Adrenal gland (tissue), 5 donors: ENCODE data around the gene SLC3A2.

ENCODE experiments used
- POLR2A ChIP-seq, 2 donors: fragments of 450-650 bp; IDR thresholded peaks; one replicate each; pipeline ENCODE4 v1.6.1; 2017; ENCODE audit warnings: antibody characterized with exemption in 2 of 2, mild to moderate bottlenecking in 2 of 2, moderate library complexity in 1 of 2
- TF ChIP-seq, protein P1 (sequence below), 6 experiments: fragments of 450-650 bp in 4 of 6; fragments of 200-600 bp in 2 of 6; sonication (generic) in 1 of 6; IDR thresholded peaks; 1 replicate in 5 of 6; 2 replicates in 1 of 6; pipeline versions ENCODE4 v1.5.1 to v1.8.0; 2016 to 2021; ENCODE audit warnings: antibody characterized with exemption in 6 of 6, mild to moderate bottlenecking in 2 of 6, moderate library complexity in 1 of 6
- donor health status: DM: no; HTN: no; CAD: no.

DNA sequence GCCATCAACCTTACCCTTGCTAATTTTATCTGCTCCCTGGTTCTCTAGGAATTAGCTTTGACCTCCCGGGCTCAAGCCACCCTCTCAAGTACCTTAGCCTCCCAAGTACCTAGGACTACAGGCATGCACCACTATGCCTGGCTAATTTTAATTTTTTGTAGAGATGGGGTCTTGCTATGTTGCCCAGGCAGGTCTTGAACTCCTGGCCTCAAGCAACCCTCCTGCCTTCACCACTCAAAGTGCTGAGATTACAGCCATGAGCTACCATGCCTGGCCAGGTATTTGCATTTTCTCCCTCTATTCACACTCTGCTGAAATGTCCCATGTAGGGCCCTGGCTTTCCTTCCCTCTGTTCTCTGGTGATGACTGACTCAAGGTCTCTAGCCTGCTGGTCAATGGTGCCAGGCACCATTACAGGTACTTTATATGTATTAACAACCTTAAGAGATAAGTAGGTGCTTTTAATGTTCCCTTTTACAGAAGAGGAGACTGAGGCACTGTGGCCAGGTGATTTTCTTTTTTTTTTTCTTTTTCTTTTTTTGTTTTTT is 32.9 kb upstream of the SLC3A2 start:
- TF ChIP-seq, protein P1, sequence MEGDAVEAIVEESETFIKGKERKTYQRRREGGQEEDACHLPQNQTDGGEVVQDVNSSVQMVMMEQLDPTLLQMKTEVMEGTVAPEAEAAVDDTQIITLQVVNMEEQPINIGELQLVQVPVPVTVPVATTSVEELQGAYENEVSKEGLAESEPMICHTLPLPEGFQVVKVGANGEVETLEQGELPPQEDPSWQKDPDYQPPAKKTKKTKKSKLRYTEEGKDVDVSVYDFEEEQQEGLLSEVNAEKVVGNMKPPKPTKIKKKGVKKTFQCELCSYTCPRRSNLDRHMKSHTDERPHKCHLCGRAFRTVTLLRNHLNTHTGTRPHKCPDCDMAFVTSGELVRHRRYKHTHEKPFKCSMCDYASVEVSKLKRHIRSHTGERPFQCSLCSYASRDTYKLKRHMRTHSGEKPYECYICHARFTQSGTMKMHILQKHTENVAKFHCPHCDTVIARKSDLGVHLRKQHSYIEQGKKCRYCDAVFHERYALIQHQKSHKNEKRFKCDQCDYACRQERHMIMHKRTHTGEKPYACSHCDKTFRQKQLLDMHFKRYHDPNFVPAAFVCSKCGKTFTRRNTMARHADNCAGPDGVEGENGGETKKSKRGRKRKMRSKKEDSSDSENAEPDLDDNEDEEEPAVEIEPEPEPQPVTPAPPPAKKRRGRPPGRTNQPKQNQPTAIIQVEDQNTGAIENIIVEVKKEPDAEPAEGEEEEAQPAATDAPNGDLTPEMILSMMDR (IDR thresholded peaks at IDR 0.05) = no peak
- TF ChIP-seq POLR2A (IDR thresholded peaks at IDR 0.05) = no peak
